Hypothalamus (tissue), 51 donors: ENCODE data around the gene SLC22A13.

Experiments used
- DNase-seq, 51 donors: peaks; one replicate each; lab custom pipeline; 2025; lab: John Stamatoyannopoulos, UW

The SLC22A13 gene

GRCh38 chr3:38325256-38325655 is 59.6 kb downstream of the SLC22A13 start:
- no peak for DNase-seq

GRCh38 chr3:38327335-38328009 is 61.9 kb downstream of the SLC22A13 start:
- DNase-seq: no peak
